ENCODE results near the gene ARHGAP4. TPM values are rescaled to one million over a fixed set of nuclear protein-coding genes. Genes with fewer than 3 reads are reported as not detected.

Gene ARHGAP4
- total RNA-seq, 2 experiments from 2014 or later, result 130 to 135 TPM

GRCh38 chrX:153863251-153863991 is 62.6 kb downstream of the ARHGAP4 start:
- no peak overlapping the region for H3K27ac Mint-ChIP-seq
- intact Hi-C loops (cut with DNase I, micrococcal nuclease), result no loop called here
- no peak for ATAC-seq
- no peaks in the 10 kb centered on the region for H3K36me3 Mint-ChIP-seq (ENCODE audit: low read depth)
- no peaks in the 10 kb centered on the region for H3K4me1 Mint-ChIP-seq
- DNase-seq, result no peak
- ChIA-PET CTCF (no interaction called here), POLR2A (no interaction called here)
- no peak overlapping the region for H3K4me3 Mint-ChIP-seq
- H3K27me3 Mint-ChIP-seq, result no peaks in the 10 kb centered on the region
- no peaks in the 10 kb centered on the region for H3K9me3 Mint-ChIP-seq (ENCODE audit: low read depth)

DNA sequence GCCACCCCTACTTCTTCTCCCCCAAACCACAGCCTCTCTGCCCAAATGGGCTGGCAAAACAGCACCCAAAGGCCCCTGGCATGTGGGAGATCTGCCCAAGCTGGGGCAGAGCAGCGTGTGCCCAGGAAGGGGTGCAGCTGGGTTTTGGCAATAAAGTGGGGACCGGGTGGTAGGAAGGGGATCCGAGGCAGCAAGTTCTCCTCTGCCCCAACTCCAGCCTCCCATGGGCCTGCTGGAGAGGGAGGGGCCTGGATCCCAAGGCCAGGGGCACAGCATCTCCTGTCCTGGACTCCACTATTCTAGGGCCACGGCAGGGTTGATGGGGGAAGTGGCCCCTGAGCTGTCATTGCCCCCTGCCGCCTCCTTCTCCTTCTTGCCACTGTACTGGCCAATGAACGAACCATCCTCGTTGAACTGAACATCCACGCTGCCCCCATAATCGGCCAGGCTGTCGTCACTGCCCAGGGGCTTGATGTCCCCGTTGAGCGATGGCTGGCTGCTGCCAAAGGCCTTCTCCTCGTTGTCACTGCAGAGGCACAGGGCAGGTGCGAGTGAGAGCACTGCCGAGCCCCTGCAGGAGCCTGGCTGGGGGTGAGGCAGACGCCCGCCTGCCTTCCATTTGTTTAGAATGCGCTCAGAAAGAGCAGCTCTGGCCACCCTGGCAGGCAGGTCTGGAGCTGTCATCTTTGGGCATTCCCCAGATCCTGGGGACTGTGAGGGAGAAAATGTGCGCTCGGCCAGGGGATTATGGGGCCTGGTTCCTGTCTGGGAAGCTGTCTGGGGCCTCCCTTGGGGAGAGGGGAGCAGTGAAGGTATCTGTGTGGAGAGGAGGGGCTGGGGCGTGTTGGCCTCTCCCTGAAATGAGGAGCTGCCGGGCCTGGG is 63.5 kb downstream of the ARHGAP4 start:
- CTCF ChIA-PET, result no interaction called here
- ATAC-seq (no peak), DNase-seq (no peak)
- POLR2A ChIA-PET, result no interaction called here
- intact Hi-C loops (cut with DNase I, micrococcal nuclease), result no loop called here
- Mint-ChIP-seq H3K9me3 (ENCODE audit: low read depth) (no peaks in the 10 kb centered on the region), H3K27me3 (no peaks in the 10 kb centered on the region), H3K27ac (no peak overlapping the region), H3K4me1 (peaks cover 2% of the 10 kb centered on the region), H3K4me3 (no peak overlapping the region), H3K36me3 (ENCODE audit: low read depth) (no peaks in the 10 kb centered on the region)

GRCh38 chrX:153861733-153862310 is 64.2 kb downstream of the ARHGAP4 start:
- H3K27ac Mint-ChIP-seq, result no peak overlapping the region
- no peak for DNase-seq
- ATAC-seq, result no peak
- ChIA-PET POLR2A (no interaction called here), CTCF (no interaction called here)
- no peak overlapping the region for H3K4me3 Mint-ChIP-seq
- intact Hi-C loops (cut with DNase I, micrococcal nuclease), result no loop called here
- no peaks in the 10 kb centered on the region for H3K36me3 Mint-ChIP-seq (ENCODE audit: low read depth)
- H3K4me1 Mint-ChIP-seq, result peaks cover 6% of the 10 kb centered on the region
- H3K9me3 Mint-ChIP-seq (ENCODE audit: low read depth), result no peaks in the 10 kb centered on the region
- no peaks in the 10 kb centered on the region for H3K27me3 Mint-ChIP-seq

GRCh38 chrX:153861151-153861550 is 64.9 kb downstream of the ARHGAP4 start:
- DNase-seq (no peak), ATAC-seq (no peak)
- Mint-ChIP-seq H3K4me1 (peaks cover 6% of the 10 kb centered on the region), H3K27me3 (no peaks in the 10 kb centered on the region), H3K27ac (no peak overlapping the region), H3K36me3 (ENCODE audit: low read depth) (no peaks in the 10 kb centered on the region), H3K9me3 (ENCODE audit: low read depth) (no peaks in the 10 kb centered on the region), H3K4me3 (no peak overlapping the region)
- CTCF ChIA-PET, result no interaction called here
- POLR2A ChIA-PET, result no interaction called here
- intact Hi-C loops (cut with DNase I, micrococcal nuclease), result no loop called here

Other genes with a start within 250 kb of the ARHGAP4 start
- gene SLC6A8, start 238.3 kb downstream of the ARHGAP4 start, total RNA-seq, result under 1 TPM; 0.39 to 0.58 TPM
- gene BCAP31, start 201.9 kb downstream of the ARHGAP4 start, total RNA-seq, result 100 to 1,000 TPM in 1 of 2 experiments, 10 to 100 TPM in 1; 78.0 to 106 TPM
- gene ABCD1, start 201.4 kb downstream of the ARHGAP4 start, total RNA-seq, result 1 to 10 TPM; 4.5 to 4.8 TPM
- 1 to 10 TPM; 1.6 to 2.4 TPM for gene PLXNB3, start 162.0 kb downstream of the ARHGAP4 start, total RNA-seq
- gene SRPK3, start 145.2 kb downstream of the ARHGAP4 start, total RNA-seq, result not detected
- 10 to 100 TPM; 48.8 to 62.4 TPM for gene IDH3G, start 131.9 kb downstream of the ARHGAP4 start, total RNA-seq
- gene SSR4, start 131.6 kb downstream of the ARHGAP4 start, total RNA-seq, result 100 to 1,000 TPM; 124 to 146 TPM
- gene PDZD4, start 95.7 kb downstream of the ARHGAP4 start, total RNA-seq, result 1 to 10 TPM; 2.4 to 4.3 TPM
- under 1 TPM; 0.47 to 0.57 TPM for gene L1CAM, start 40.1 kb downstream of the ARHGAP4 start, total RNA-seq
- gene AVPR2, start 21.6 kb downstream of the ARHGAP4 start, total RNA-seq, result not detected
- gene NAA10, start 8.8 kb upstream of the ARHGAP4 start, total RNA-seq, result 100 to 1,000 TPM; 108 to 115 TPM
- 1 to 10 TPM; 6.0 to 8.1 TPM for gene RENBP, start 18.4 kb upstream of the ARHGAP4 start, total RNA-seq
- gene HCFC1, start 45.6 kb upstream of the ARHGAP4 start, total RNA-seq, result 100 to 1,000 TPM in 1 of 2 experiments, 10 to 100 TPM in 1; 99.5 to 147 TPM
- gene TMEM187, start 46.5 kb upstream of the ARHGAP4 start, total RNA-seq, result 1 to 10 TPM; 4.4 to 5.4 TPM
- 10 to 100 TPM; 84.3 to 93.6 TPM for gene IRAK1, start 93.6 kb upstream of the ARHGAP4 start, total RNA-seq
- gene MECP2, start 171.5 kb upstream of the ARHGAP4 start, total RNA-seq, result 10 to 100 TPM; 50.7 to 60.0 TPM
- not detected for gene OPN1LW, start 218.0 kb upstream of the ARHGAP4 start, total RNA-seq

All from activated CD4-positive, alpha-beta T cell treated with anti-CD3 and anti-CD28 coated beads for 36 hours (primary cell).